GM18505 (cell line): ENCODE data around the gene KLHL18.
"Not testable (repeated sequence)": the region's sequence is repeated elsewhere in the genome, so short reads cannot be mapped to it uniquely, and the experiment has no call there.

ENCODE experiments used
- ATAC-seq: cut with Tn5 transposase; IDR thresholded peaks from one replicate; pipeline ENCODE4 v1.9.1; 2021; ENCODE audit not compliant: unreplicated experiment
- POLR2A ChIP-seq: IDR thresholded peaks from 4 replicates; pipeline ENCODE4 v1.6.1; 2011; ENCODE audit warnings: borderline replicate concordance; ENCODE audit not compliant: insufficient read depth, insufficient read length; ENCODE audit errors: extremely low read depth

Gene KLHL18

DNA sequence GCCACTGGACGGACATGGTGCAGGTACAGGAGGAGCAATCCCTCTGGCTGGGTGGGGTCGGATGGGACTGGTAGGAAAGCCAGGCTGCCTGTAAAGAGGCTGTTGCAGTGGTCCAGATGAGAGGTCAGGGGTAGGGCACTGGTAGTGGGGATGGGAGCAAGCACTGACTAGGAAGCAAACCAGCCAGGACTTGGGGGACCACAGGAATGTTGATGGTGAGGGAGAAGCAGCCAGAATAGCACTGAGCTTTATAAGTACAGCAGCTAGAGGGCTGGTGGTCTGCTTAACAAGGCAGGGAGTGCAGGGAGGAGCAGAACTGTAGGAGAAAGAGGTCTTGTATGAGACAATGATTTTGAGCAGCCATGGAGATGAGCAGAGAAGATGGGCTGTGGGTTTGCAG lies 59.4 kb downstream of the KLHL18 start:
- TF ChIP-seq POLR2A = no peak
- ATAC-seq = no peak

DNA sequence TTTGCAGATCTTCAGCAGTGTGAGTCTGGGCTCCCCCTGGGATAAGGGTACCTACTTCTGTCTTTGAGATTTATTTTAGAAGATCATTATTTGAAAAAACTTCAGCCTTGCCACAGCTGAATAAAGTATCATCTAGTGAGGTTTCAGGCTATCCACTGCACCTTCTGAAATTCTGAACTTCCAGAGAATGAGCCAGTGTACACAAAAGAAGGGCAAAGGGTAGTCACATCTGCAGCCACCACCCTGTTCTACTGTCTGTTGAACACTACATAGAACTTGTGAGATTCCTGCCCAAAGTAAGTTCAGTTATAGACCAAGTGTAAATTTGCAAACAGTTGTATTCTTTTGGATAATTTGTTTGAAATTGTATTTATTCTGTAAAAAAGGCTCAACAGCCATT lies 60.1 kb downstream of the KLHL18 start:
- TF ChIP-seq POLR2A = no peak

DNA sequence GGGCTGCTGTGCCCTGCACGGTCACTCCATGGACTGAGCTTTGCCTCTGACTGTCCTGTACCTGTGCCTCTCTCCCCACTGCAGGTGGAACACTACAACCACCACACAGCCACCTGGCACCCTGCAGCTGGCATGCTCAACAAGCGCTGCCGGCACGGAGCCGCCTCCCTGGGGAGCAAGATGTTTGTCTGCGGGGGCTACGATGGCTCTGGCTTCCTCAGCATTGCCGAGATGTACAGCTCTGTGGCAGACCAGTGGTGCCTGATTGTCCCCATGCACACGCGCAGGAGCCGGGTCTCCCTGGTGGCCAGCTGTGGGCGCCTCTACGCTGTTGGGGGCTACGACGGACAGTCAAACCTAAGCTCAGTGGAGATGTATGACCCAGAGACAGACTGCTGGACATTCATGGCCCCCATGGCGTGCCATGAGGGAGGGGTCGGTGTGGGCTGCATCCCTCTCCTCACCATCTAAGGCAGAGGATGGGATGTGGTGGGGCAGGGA lies 60.8 kb downstream of the KLHL18 start:
- TF ChIP-seq POLR2A = no peak
- no peak for ATAC-seq

More for the DNA sequence above, 60.1 kb downstream of the KLHL18 start:
- ATAC-seq = no peak

DNA sequence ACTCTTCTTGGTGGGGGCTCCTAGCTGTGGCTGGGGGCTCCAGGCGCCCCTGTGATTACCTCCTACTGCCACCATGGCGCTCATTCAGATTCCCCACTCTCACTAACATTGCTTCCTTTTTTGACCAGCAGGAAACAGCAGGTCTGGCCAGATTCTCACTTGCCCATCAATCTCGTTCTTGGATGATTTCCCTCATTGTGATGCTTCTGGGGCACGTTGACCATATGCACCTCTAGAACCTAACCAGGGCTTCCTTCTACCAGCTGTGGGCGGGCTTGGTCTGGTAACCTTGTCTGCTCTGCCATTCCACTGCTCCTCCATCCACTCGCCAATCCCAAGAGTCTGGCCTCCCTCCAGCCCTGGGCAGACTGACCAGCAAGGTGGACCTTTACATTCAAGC lies 62.2 kb downstream of the KLHL18 start:
- ATAC-seq = no peak
- TF ChIP-seq POLR2A = no peak

DNA sequence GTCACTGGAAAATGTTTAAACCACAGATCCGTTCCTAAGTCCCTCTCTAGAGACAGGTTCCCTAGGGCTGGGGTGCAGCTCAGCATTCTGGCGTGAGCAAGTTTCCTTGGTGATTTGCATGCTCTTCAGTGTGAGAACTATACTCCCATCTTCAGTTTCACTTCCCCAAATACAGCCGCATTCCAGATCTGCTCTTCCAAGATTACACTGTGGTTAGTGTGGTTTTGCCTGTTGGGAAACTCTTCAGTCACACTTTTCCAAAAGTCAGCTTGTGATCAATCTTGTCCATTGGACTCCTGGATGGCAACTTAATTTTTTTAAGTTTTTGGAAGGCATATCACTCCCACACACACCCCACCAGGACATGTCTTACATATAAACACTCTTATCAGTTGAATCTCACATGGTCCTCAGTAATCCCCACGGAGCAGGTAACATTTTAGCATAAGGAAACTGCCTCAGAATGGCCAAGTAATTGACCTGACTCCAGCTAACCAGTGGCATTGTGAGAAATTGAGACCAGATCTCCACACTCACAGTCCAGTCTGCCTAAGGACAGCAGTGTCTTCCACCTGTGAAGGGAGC lies 64.6 kb downstream of the KLHL18 start:
- peak; percentile 74 for ATAC-seq
- no peak for TF ChIP-seq POLR2A

DNA sequence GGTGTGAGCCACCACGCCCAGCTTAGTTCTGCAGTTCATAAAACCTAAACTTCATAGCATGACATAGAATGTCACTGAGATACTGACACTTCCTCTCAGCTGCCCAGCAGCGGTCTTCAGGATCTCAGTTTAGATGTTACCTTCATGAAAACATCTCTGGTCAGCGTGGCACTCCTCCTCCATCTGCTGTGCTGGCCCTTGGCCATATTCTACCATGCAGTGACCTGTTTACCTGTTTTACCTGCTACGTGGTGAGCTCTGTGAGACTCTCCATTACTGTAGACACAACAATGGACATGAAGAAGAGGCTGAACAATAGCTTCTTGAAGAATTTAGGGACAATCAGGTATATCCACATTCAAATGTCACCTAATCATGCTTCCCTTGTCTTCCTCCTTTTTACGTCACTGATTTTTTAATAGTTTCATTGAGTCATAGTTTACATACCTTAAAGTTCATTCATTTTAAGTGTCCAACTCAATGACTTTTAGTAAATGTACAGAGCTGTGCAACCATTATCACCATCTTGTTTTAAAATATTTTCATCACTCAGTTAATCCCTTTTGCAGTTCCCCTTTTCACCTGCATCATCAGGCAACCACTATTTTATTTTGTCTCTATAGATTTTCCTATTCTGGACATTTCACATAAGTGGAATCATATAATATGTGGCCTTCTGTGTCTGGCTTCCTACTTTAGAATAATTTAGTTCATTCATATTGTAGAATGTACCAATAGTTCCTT lies 65.8 kb downstream of the KLHL18 start:
- TF ChIP-seq POLR2A = no peak
- no peak for ATAC-seq

DNA sequence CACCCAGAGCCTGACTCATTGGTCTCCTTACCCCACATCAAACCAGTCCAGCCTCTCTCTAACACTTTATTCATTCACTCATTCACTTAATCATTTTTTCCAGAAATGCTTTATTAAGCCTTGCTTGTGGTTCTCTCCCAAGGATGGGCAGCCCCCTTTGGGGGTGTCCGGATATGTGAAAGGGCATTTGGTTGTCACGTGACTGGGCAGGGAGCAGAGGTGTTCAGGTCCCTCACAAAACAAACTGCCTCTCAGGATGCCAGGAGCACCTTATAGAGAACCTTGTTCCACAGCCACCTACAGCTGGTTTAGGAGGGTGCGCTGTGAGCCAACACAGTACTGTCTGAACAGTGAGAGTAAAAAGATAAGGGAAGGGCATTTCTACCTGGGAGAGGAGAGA lies 72.3 kb downstream of the KLHL18 start:
- no peak for ATAC-seq
- TF ChIP-seq POLR2A = no peak

DNA sequence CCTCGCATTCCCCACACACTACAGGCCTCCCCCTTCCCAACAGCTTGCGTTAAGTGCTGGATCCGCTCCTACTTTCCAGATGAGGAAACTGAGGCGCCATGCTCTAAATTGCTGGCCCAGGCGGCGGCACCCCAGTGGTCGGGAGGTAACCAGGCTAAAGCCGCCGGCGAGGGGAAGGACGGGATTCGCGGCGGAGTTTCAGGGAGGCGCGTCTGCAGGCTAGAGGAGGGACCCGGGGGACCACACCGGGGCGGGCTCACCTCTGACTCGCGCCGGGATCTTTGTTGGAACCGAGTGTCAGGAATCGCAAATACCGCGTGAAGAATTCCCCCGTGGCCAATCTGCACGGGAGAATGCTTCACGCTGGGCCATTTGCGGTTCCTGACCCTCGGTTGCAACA lies 73.5 kb downstream of the KLHL18 start:
- ATAC-seq = no peak
- no peak for TF ChIP-seq POLR2A

DNA sequence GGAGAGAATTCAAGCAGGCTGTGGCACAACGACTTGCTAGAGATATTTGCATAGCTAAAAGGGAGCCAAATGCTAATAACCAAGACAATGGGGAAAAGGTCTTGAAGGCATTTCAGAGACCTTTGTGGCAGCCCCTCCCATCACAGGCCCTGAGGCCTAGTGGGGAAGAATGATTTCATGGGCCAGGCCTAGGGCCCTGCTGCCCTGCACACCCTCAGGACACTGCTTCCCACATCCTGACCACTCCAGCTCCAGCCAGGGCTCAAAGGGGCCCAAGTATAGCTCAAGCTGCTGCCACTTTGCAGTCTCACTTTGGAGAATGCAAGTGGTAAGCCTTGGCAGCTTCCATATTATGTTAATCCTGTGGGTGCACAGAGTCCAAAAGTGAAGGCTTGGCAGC lies 76.6 kb downstream of the KLHL18 start:
- no peak for TF ChIP-seq POLR2A
- ATAC-seq = no peak

DNA sequence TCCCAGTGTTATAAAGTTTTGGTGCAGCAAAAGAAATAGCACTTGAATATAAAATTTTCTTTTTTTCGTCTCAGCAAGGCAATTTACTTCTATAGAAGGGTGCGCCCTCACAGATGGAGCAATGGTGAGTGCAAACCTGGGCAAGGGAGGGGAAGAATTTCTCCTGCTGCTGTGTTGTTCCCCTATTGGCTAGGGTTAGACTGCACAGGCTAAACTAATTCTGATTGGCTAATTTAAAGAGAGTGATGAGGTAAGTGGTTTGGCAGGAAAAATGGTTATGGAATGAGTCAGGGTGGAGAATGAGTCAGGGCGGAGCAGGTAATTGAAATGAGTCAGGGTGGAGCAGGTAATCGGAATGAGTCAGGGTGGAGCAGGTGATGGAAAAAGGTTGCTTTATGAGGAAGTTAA lies 77.4 kb downstream of the KLHL18 start:
- ATAC-seq = not testable (repeated sequence)

DNA sequence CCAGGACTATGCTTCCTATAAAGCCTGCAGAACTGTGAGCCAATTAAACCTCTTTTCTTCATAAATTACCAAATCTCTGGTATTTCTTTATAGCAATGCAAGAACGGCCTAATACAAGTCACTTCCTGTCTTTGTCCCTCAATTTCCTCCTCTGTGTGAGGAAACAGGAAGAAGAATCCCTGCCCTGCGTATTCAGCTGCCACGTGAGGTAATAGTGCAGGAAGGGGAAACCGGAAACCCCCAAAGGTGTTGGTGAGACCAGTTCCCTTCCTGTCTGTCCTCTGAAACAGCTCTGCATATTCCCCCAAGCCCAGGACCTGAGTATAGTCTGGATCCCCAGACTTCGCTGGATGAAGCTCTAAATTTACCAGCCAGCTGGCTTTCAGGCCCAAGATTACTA lies 80.0 kb downstream of the KLHL18 start:
- ATAC-seq = no peak
- TF ChIP-seq POLR2A = no peak

DNA sequence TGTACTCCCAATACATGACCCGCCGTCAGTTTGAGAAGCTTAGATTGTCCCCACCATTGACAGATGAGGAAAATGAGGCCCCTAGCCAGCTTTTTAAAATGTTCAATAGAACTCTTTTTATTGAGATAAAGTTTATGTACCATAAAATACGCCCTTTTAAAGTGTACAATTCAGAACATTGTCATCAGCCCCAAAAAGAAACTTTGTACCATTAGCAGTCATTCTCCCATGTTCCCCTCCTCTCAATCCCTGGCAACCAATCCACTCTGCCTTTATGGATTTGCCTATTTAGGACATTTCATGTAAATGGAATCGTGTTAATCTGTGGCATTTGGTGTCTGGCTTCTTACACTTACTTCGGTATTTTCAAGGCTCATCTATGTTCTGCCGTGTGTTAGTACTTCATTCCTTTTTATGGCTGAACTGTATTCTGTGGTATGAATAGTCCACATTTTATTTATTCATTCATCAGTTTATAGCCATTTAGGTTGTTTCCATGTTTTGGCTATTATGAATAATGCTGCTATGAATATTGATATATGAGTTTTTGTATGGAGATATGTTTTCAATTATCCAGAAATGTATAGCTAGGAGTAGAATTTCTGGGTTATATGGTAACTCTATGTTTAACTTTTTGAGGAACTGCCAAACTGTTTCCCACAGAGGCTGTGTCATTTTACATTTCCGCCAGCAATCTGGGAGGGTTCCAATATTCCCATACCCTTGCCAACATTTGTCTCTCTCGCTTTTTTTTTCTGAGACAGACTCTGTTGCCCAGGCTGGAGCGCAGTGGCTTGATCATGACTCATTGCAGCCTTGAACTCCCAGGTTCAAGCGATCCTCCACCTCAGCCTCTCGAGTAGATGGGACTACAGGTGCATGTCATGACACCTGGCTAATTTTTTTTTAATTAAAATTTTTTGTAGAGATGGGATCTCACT lies 82.7 kb downstream of the KLHL18 start:
- no peak for ATAC-seq
- no peak for TF ChIP-seq POLR2A

DNA sequence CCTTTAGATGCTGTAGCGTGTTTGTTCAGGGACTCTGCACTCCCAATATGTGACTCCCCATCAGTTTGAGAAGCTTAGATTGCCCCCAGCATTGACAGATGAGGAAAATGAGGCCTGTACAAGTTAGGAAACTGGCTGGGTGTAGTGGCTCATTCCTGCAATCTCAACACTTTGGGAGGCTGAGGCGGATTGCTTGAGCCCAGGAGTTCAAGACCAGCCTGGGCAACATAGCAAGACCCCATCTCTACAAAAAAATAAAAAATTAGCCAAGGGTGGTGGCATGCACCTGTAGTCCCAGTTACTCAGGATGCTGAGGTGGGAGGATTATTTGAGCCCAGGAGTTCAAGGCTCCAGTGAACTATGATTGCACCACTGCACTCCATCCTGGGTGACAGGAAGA lies 84.1 kb downstream of the KLHL18 start:
- TF ChIP-seq POLR2A = no peak
- no peak for ATAC-seq

DNA sequence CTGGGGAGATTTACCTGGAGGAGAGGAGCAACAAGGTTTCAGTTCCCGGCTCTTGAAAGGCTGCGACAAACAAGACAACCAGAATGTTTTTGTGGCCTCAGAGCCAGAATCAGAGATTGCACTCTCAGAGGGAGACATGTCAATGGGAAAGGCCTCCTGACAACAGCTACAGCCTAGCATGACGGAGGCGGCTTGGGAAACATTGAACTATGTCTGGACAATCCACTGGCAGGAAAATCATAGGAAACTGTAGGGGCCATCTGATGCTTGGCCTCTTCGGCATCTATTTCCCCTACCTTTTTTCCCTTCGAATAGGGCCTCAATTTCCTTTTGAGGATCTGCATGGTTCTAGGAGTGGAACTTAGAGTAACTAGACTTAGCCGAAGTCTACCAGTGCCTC lies 84.9 kb downstream of the KLHL18 start:
- ATAC-seq = no peak
- TF ChIP-seq POLR2A = no peak

DNA sequence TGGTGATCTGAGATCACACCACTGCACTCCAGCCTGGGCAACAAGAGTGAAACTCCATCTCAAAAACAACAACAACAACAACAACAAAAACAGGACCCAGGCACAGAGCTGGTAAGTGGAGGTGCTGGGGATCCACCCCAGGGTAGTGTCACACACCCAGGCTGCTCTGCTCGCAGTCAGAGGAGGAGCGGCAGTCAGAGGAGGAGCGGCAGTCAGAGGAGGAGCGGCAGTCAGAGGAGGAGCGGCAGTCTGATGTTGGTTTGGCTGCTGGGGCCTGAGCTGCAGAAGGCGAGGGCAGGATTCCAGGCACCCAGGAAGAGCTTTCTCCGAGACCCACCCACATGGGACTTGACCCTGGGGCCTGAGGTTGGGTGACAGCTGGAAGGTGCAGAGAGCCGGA lies 87.3 kb downstream of the KLHL18 start:
- not testable (repeated sequence) for ATAC-seq
